CD14-positive monocyte (primary cell): ENCODE results near the gene ZNF695. TPM values are rescaled to one million over a fixed set of nuclear protein-coding genes. Genes with fewer than 3 reads are reported as not detected.

ENCODE experiments used
- DNase-seq, 3 donors: peaks; one replicate each; pipeline ENCODE4 v3.0.0-alpha.2; 2011 to 2022
- H2AFZ ChIP-seq: 2 replicates; pipeline ENCODE4 v1.6.0; 2012; ENCODE audit warnings: mild to moderate bottlenecking, low read depth, low read length, inconsistent platforms; ENCODE audit not compliant: insufficient read depth, poor library complexity, severe bottlenecking
- H3K27ac ChIP-seq, 2 donors: 1 replicate in 1 of 2; 2 replicates in 1 of 2; pipeline ENCODE4 v1.5.1; 2012 to 2013; ENCODE audit warnings: low read length in 2 of 2, control low read depth in 1 of 2, inconsistent platforms in 1 of 2, low read depth in 1 of 2, mild to moderate bottlenecking in 1 of 2
- H3K27me3 ChIP-seq, 2 donors: one replicate each; pipeline versions ENCODE4 v1.6.0 to v1.6.1; 2011 to 2013; ENCODE audit warnings: low read length in 2 of 2; ENCODE audit not compliant: control insufficient read depth in 2 of 2, insufficient read depth in 2 of 2
- H3K36me3 ChIP-seq, 2 donors: replicated peaks in 1 of 2; 1 replicate in 1 of 2; 2 replicates in 1 of 2; pipeline versions ENCODE4 v1.5.1 to v1.6.1; 2012 to 2013; ENCODE audit warnings: low read length in 2 of 2, control low read depth in 1 of 2, inconsistent platforms in 1 of 2, mild to moderate bottlenecking in 1 of 2; ENCODE audit not compliant: insufficient read depth in 2 of 2, control insufficient read depth in 1 of 2
- H3K4me1 ChIP-seq, 2 donors: 1 replicate in 1 of 2; 2 replicates in 1 of 2; pipeline versions ENCODE4 v1.5.1 to v1.6.1; 2012 to 2013; ENCODE audit warnings: low read length in 2 of 2, control low read depth in 1 of 2, inconsistent platforms in 1 of 2, mild to moderate bottlenecking in 1 of 2, moderate library complexity in 1 of 2; ENCODE audit not compliant: insufficient read depth in 2 of 2, control insufficient read depth in 1 of 2
- H3K4me2 ChIP-seq: replicated peaks from 2 replicates; pipeline ENCODE3; 2012; ENCODE audit warnings: low read length, moderate library complexity, mild to moderate bottlenecking; ENCODE audit not compliant: poor library complexity, severe bottlenecking; ENCODE audit errors: extremely low read depth
- H3K4me3 ChIP-seq, 3 experiments: fragments of 200-600 bp in 1 of 3; sonication (generic) in 1 of 3; replicated peaks in 1 of 3; 1 replicate in 2 of 3; 2 replicates in 1 of 3; pipeline ENCODE4 v1.5.1; 2011 to 2013; ENCODE audit warnings: low read length in 3 of 3, mild to moderate bottlenecking in 3 of 3, control low read depth in 2 of 3, low read depth in 2 of 3, inconsistent platforms in 1 of 3, moderate library complexity in 1 of 3
- H3K79me2 ChIP-seq: 2 replicates; pipeline ENCODE4 v1.6.0; 2012; ENCODE audit warnings: mild to moderate bottlenecking, control low read depth, inconsistent platforms, low read length, moderate library complexity; ENCODE audit not compliant: insufficient read depth
- H3K9ac ChIP-seq: 2 replicates; pipeline ENCODE4 v1.6.0; 2017; ENCODE audit warnings: low read length, mild to moderate bottlenecking; ENCODE audit not compliant: insufficient read depth, poor library complexity, severe bottlenecking
- H3K9me3 ChIP-seq, 2 donors: replicated peaks in 1 of 2; 1 replicate in 1 of 2; 2 replicates in 1 of 2; pipeline versions ENCODE4 v1.5.1 to v1.6.1; 2012 to 2013; ENCODE audit warnings: low read length in 2 of 2, control low read depth in 1 of 2; ENCODE audit not compliant: control insufficient read depth in 1 of 2, insufficient read depth in 1 of 2
- H4K20me1 ChIP-seq: 2 replicates; pipeline ENCODE4 v1.6.0; 2012; ENCODE audit warnings: mild to moderate bottlenecking, low read length, control low read depth, moderate library complexity; ENCODE audit not compliant: insufficient read depth
- H3K27ac Mint-ChIP-seq, 7 donors: one replicate each; pipeline ENCODE4 v1.8.0; 2020; ENCODE audit warnings: mild to moderate bottlenecking in 7 of 7, mixed read lengths in 7 of 7, moderate library complexity in 6 of 7, inconsistent platforms in 2 of 7
- H3K27me3 Mint-ChIP-seq, 3 donors: one replicate each; pipeline ENCODE4 v1.8.0; 2021 to 2022; ENCODE audit warnings: low read depth in 3 of 3, mild to moderate bottlenecking in 3 of 3, mixed read lengths in 3 of 3, moderate library complexity in 3 of 3, inconsistent platforms in 1 of 3
- H3K36me3 Mint-ChIP-seq, 2 donors: one replicate each; pipeline ENCODE4 v1.8.0; 2020; ENCODE audit warnings: mixed read lengths in 2 of 2, inconsistent platforms in 1 of 2, mild to moderate bottlenecking in 1 of 2
- H3K4me1 Mint-ChIP-seq: one replicate; pipeline ENCODE4 v1.8.0; 2020; ENCODE audit warnings: mild to moderate bottlenecking, mixed read lengths
- H3K4me3 Mint-ChIP-seq, 2 donors: one replicate each; pipeline ENCODE4 v1.8.0; 2020; ENCODE audit warnings: mild to moderate bottlenecking in 2 of 2, mixed read lengths in 2 of 2, moderate library complexity in 1 of 2
- H3K9me3 Mint-ChIP-seq, 7 donors: one replicate each; pipeline ENCODE4 v1.8.0; 2020 to 2022; ENCODE audit warnings: mixed read lengths in 7 of 7, mild to moderate bottlenecking in 6 of 7, moderate library complexity in 6 of 7, inconsistent platforms in 2 of 7
- CTCF ChIP-seq: fragments of 200-600 bp; IDR thresholded peaks from one replicate; pipeline ENCODE4 v1.8.0; 2022; ENCODE audit warnings: antibody characterized with exemption, mild to moderate bottlenecking
- WGBS: methylation state at CpG from one replicate; pipeline ENCODE4 v1.1.5; 2013; ENCODE audit warnings: missing lambda C conversion rate; ENCODE audit not compliant: insufficient coverage; 5-methylcytosine and 5-hydroxymethylcytosine counted together
- intact Hi-C, 2 donors: fragments of 100-400 bp; cut with micrococcal nuclease; formaldehyde crosslinking; loops; one replicate each; pipeline versions ENCODE4 v1.15.0 to v1.15.1; 2023
- polyA plus RNA-seq, 3 donors: library from polyadenylated mRNA; depleted of rRNA in 1 of 3; unstranded in 2 of 3; stranded (reverse) in 1 of 3; fragments of 300-500 nt in 2 of 3; fragments of >200 nt in 1 of 3; fragmentation: Illumina TruSeq in 2 of 3; gene quantifications; 1 replicate in 2 of 3; 2 replicates in 1 of 3; pipeline ENCODE4 v1.2.3, GENCODE V29; 2012 to 2021

ZNF695 gene
- polyA plus RNA-seq, 3 donors: 0.18 TPM; not detected in 2

GRCh38 chr1:246954126-246954525 is 53.7 kb downstream of the ZNF695 start:
- Histone ChIP-seq H3K36me3 (no peaks in the 10 kb centered on the region), H3K27ac (no peak overlapping the region), H3K9me3 (no peaks in the 10 kb centered on the region), H3K4me2 (no peak overlapping the region), H3K4me3 (no peak overlapping the region), H3K79me2 (no peaks in the 10 kb centered on the region), H3K4me1 (peaks cover 0 to 4% of the 10 kb centered on the region in 2 donors), H3K27me3 (no peaks in the 10 kb centered on the region), H4K20me1 (no peaks in the 10 kb centered on the region), H2AFZ (no peak overlapping the region), H3K9ac (no peak overlapping the region)
- peaks cover 0 to 8% (median 0%) of the 10 kb centered on the region in 7 donors for H3K9me3 Mint-ChIP-seq
- H3K4me1 Mint-ChIP-seq: peaks cover 7% of the 10 kb centered on the region
- DNase-seq: no peak
- H3K27ac Mint-ChIP-seq: no peak overlapping the region
- TF ChIP-seq CTCF: no peak
- no peaks in the 10 kb centered on the region for H3K36me3 Mint-ChIP-seq
- 100% methylated on average over 1 of the region's 4 CpGs for WGBS
- H3K27me3 Mint-ChIP-seq: no peaks in the 10 kb centered on the region
- intact Hi-C loops: no loop called here
- no peak overlapping the region for H3K4me3 Mint-ChIP-seq

- H3K4me2 ChIP-seq: no peak overlapping the region
- no peak for TF ChIP-seq CTCF
- H3K27ac Mint-ChIP-seq: no peak overlapping the region
- no peaks in the 10 kb centered on the region for H3K27me3 Mint-ChIP-seq
- peaks cover 0 to 6% (median 0%) of the 10 kb centered on the region in 7 donors for H3K9me3 Mint-ChIP-seq
- no peaks in the 10 kb centered on the region for H4K20me1 ChIP-seq
- DNase-seq: no peak
- WGBS: 88% methylated on average over 3 of the region's 4 CpGs
- H3K27me3 ChIP-seq: no peaks in the 10 kb centered on the region
- no peaks in the 10 kb centered on the region for H3K9me3 ChIP-seq
- H2AFZ ChIP-seq: no peak overlapping the region
- no peaks in the 10 kb centered on the region for H3K4me1 Mint-ChIP-seq
- no peak overlapping the region for H3K4me3 Mint-ChIP-seq
- no peak overlapping the region for H3K4me3 ChIP-seq
- H3K79me2 ChIP-seq: no peaks in the 10 kb centered on the region
- H3K36me3 Mint-ChIP-seq: no peaks in the 10 kb centered on the region
- no peak overlapping the region for H3K27ac ChIP-seq
- no peaks in the 10 kb centered on the region for H3K4me1 ChIP-seq
- H3K9ac ChIP-seq: no peak overlapping the region
- intact Hi-C loops: no loop called here
- no peaks in the 10 kb centered on the region for H3K36me3 ChIP-seq
Measured at GRCh38 chr1:246951413-246951812, 56.4 kb downstream of the ZNF695 start.
